Measurements from ENCODE around the gene KRT23.

Gene KRT23

GRCh38 chr17:40937384-40937819, at the start of gene KRT23:
KRT23 (minus strand) TSS chr17:40937646; CDS start chr17:40936603, 1,043 bp downstream.
- DNase-seq (ENCODE audit: low read depth), result no peak

- DNase-seq (ENCODE audit: low read depth), result no peak
Measured at GRCh38 chr17:40986920-40987319, 49.5 kb upstream of the KRT23 start.

- DNase-seq (ENCODE audit: low read depth), result no peak
Measured at GRCh38 chr17:40984226-40984625, 46.8 kb upstream of the KRT23 start, which contains the start of gene KRT40. KRT40 (minus strand) TSS chr17:40984326; CDS start chr17:40984273, 53 bp downstream.

- no peak for DNase-seq (ENCODE audit: low read depth)
Measured at GRCh38 chr17:40981115-40981514, 43.7 kb upstream of the KRT23 start.

- DNase-seq (ENCODE audit: low read depth), result no peak
Measured at GRCh38 chr17:40980596-40980995, 43.1 kb upstream of the KRT23 start.

GRCh38 chr17:40980117-40980516, 42.7 kb upstream of the KRT23 start:
- no peak for DNase-seq (ENCODE audit: low read depth)

- no peak for DNase-seq (ENCODE audit: low read depth)
Measured at GRCh38 chr17:40978575-40979151, 41.2 kb upstream of the KRT23 start.

- no peak for DNase-seq (ENCODE audit: low read depth)
Measured at GRCh38 chr17:40975516-40975915, 38.1 kb upstream of the KRT23 start.

- no peak for DNase-seq (ENCODE audit: low read depth)
Measured at GRCh38 chr17:40974366-40974765, 36.9 kb upstream of the KRT23 start.

GRCh38 chr17:40967582-40967981, 30.1 kb upstream of the KRT23 start:
- no peak for DNase-seq (ENCODE audit: low read depth)

- DNase-seq (ENCODE audit: low read depth), result no peak
Measured at GRCh38 chr17:40966848-40967247, 29.4 kb upstream of the KRT23 start, which contains the start of gene KRT39. KRT39 (minus strand) TSS chr17:40966948; CDS start chr17:40966856, 92 bp downstream.

- DNase-seq (ENCODE audit: low read depth), result peak; percentile 2
Measured at GRCh38 chr17:40963838-40964237, 26.4 kb upstream of the KRT23 start.

GRCh38 chr17:40962059-40962561, 24.7 kb upstream of the KRT23 start:
- no peak for DNase-seq (ENCODE audit: low read depth)

GRCh38 chr17:40961591-40961990, 24.1 kb upstream of the KRT23 start:
- no peak for DNase-seq (ENCODE audit: low read depth)

- DNase-seq (ENCODE audit: low read depth), result no peak
Measured at GRCh38 chr17:40960144-40960543, 22.7 kb upstream of the KRT23 start.

GRCh38 chr17:40958086-40958953, 20.9 kb upstream of the KRT23 start:
- DNase-seq (ENCODE audit: low read depth), result no peak

- DNase-seq (ENCODE audit: low read depth), result no peak
Measured at GRCh38 chr17:40956401-40957254, 19.2 kb upstream of the KRT23 start.

- DNase-seq (ENCODE audit: low read depth), result no peak
Measured at GRCh38 chr17:40953881-40954280, 16.4 kb upstream of the KRT23 start.

GRCh38 chr17:40952661-40953060, 15.2 kb upstream of the KRT23 start:
- DNase-seq (ENCODE audit: low read depth), result no peak

GRCh38 chr17:40952154-40952553, 14.7 kb upstream of the KRT23 start:
- no peak for DNase-seq (ENCODE audit: low read depth)

- no peak for DNase-seq (ENCODE audit: low read depth)
Measured at GRCh38 chr17:40951011-40951622, 13.7 kb upstream of the KRT23 start.

- no peak for DNase-seq (ENCODE audit: low read depth)
Measured at GRCh38 chr17:40950176-40950575, 12.7 kb upstream of the KRT23 start.

All from CMK (cell line).